Neural cell (in vitro differentiated cells): ENCODE measurements around the gene KCNAB1. TPM values are rescaled to one million over a fixed set of nuclear protein-coding genes. Genes with fewer than 3 reads are reported as not detected.

Experiments used
- H2AFZ ChIP-seq: fragments of 200-600, 300-800 bp; sonication (generic), shearing (Covaris generic); 2 replicates; pipeline ENCODE4 v1.6.0; 2014; ENCODE audit warnings: low read depth, mild to moderate bottlenecking, antibody characterized with exemption, low read length, moderate library complexity
- H3F3A ChIP-seq: fragments of 200-600 bp; shearing (Covaris generic); 2 replicates; pipeline ENCODE4 v1.6.1; 2016; ENCODE audit warnings: mild to moderate bottlenecking, moderate library complexity, mixed read lengths, antibody characterized with exemption, low read length; ENCODE audit not compliant: insufficient read depth, poor library complexity, severe bottlenecking
- H3K27ac ChIP-seq: fragments of 200-600, 300-800 bp; sonication (generic), shearing (Covaris generic); 2 replicates; pipeline ENCODE4 v1.5.1; 2014; ENCODE audit warnings: mild to moderate bottlenecking, low read length, moderate library complexity
- H3K27me3 ChIP-seq: fragments of 300-800, 200-600 bp; sonication (generic), shearing (Covaris generic); 2 replicates; pipeline ENCODE4 v1.6.0; 2014; ENCODE audit warnings: mild to moderate bottlenecking, low read depth, low read length, moderate library complexity; ENCODE audit not compliant: insufficient read depth
- H3K36me3 ChIP-seq: fragments of 300-800, 200-600 bp; sonication (generic), shearing (Covaris generic); 2 replicates; pipeline ENCODE4 v1.5.1; 2014; ENCODE audit warnings: mild to moderate bottlenecking, antibody characterized with exemption, low read length, moderate library complexity; ENCODE audit not compliant: insufficient read depth
- H3K4me2 ChIP-seq: fragments of 300-800, 200-600 bp; sonication (generic), shearing (Covaris generic); 2 replicates; pipeline ENCODE4 v1.6.0; 2014; ENCODE audit warnings: mild to moderate bottlenecking, low read length
- H3K4me3 ChIP-seq: fragments of 300-800, 200-600 bp; sonication (generic), shearing (Covaris generic); 2 replicates; pipeline ENCODE4 v1.5.1; 2014; ENCODE audit warnings: mild to moderate bottlenecking, low read length, moderate library complexity
- H3K79me2 ChIP-seq: fragments of 200-600 bp; shearing (Covaris generic); replicated peaks from 2 replicates; pipeline ENCODE4 v1.6.0; 2014; ENCODE audit warnings: mild to moderate bottlenecking, low read length, moderate library complexity; ENCODE audit not compliant: insufficient read depth
- H3K9ac ChIP-seq: fragments of 300-800, 200-600 bp; sonication (generic), shearing (Covaris generic); 2 replicates; pipeline ENCODE4 v1.6.1; 2016; ENCODE audit warnings: mild to moderate bottlenecking, low read length, mixed read lengths
- H3K9me2 ChIP-seq: fragments of 200-600 bp; shearing (Covaris generic); 2 replicates; pipeline ENCODE4 v1.6.1; 2016; ENCODE audit warnings: mild to moderate bottlenecking, low read length, mixed read lengths; ENCODE audit not compliant: insufficient read depth
- H3K9me3 ChIP-seq: fragments of 200-600, 300-800 bp; sonication (generic), shearing (Covaris generic); 2 replicates; pipeline ENCODE4 v1.6.1; 2016; ENCODE audit warnings: mild to moderate bottlenecking, mixed run types, low read length, moderate library complexity, mixed read lengths
- H4K20me1 ChIP-seq: fragments of 200-600 bp; shearing (Covaris generic); 2 replicates; pipeline ENCODE4 v1.6.1; 2016; ENCODE audit warnings: mild to moderate bottlenecking, mixed run types; ENCODE audit not compliant: insufficient read depth
- CTCF ChIP-seq: fragments of 450-650 bp; IDR thresholded peaks from 2 replicates; pipeline ENCODE4 v1.5.1; 2014; ENCODE audit warnings: antibody characterized with exemption, mild to moderate bottlenecking, moderate library complexity; ENCODE audit not compliant: poor library complexity, severe bottlenecking
- EP300 ChIP-seq: fragments of 450-650 bp; conservative IDR thresholded peaks from 2 replicates; pipeline ENCODE4 v1.6.1; 2014; ENCODE audit warnings: antibody characterized with exemption, mild to moderate bottlenecking, moderate library complexity; ENCODE audit not compliant: poor library complexity, severe bottlenecking
- EZH2 ChIP-seq: fragments of 200-600, 300-800 bp; shearing (Covaris generic), sonication (generic); IDR thresholded peaks from 2 replicates; pipeline ENCODE4 v1.6.1; 2014; ENCODE audit warnings: antibody characterized with exemption, low read length, borderline replicate concordance, mild to moderate bottlenecking; ENCODE audit not compliant: insufficient read depth, poor library complexity, severe bottlenecking
- MXI1 ChIP-seq: fragments of 450-650 bp; conservative IDR thresholded peaks from 2 replicates; pipeline ENCODE4 v1.6.1; 2014; ENCODE audit warnings: antibody characterized with exemption, mild to moderate bottlenecking; ENCODE audit not compliant: poor library complexity, severe bottlenecking
- POLR2AphosphoS5 ChIP-seq: IDR thresholded peaks from 2 replicates; pipeline ENCODE4 v1.6.1; 2012
- RAD21 ChIP-seq: fragments of 450-650 bp; conservative IDR thresholded peaks from 2 replicates; pipeline ENCODE4 v1.6.1; 2014; ENCODE audit warnings: antibody characterized with exemption, mild to moderate bottlenecking, moderate library complexity
- SMC3 ChIP-seq: fragments of 450-650 bp; conservative IDR thresholded peaks from 2 replicates; pipeline ENCODE4 v1.6.1; 2014; ENCODE audit warnings: antibody characterized with exemption, mild to moderate bottlenecking, moderate library complexity; ENCODE audit not compliant: poor library complexity
- TAF1 ChIP-seq: IDR thresholded peaks from 2 replicates; pipeline ENCODE4 v1.6.1; 2012; ENCODE audit warnings: low read depth
- polyA plus RNA-seq: library from polyadenylated mRNA; depleted of rRNA; stranded (reverse); fragments of >200 nt; gene quantifications from 2 replicates; pipeline ENCODE4 v1.2.3, GENCODE V29; 2014
- TF ChIP-seq, protein P1 (sequence below): IDR thresholded peaks from 2 replicates; pipeline ENCODE4 v1.6.1; 2012; ENCODE audit warnings: borderline replicate concordance

KCNAB1 gene
- polyA plus RNA-seq, 1 donor from 2014 or later, result 14.9 TPM

GRCh38 chr3:156316076-156316475 lies 195.7 kb downstream of the KCNAB1 start:
- Histone ChIP-seq H2AFZ (no peak overlapping the region), H3F3A (peaks cover 6% of the 10 kb centered on the region), H3K36me3 (no peaks in the 10 kb centered on the region), H3K9me3 (no peaks in the 10 kb centered on the region), H3K27ac (no peak overlapping the region), H3K4me2 (no peak overlapping the region), H3K9ac (no peak overlapping the region), H3K9me2 (no peaks in the 10 kb centered on the region), H3K27me3 (no peaks in the 10 kb centered on the region), H3K4me3 (no peak overlapping the region), H4K20me1 (no peaks in the 10 kb centered on the region), H3K79me2 (no peaks in the 10 kb centered on the region)
- TF ChIP-seq, protein P1, sequence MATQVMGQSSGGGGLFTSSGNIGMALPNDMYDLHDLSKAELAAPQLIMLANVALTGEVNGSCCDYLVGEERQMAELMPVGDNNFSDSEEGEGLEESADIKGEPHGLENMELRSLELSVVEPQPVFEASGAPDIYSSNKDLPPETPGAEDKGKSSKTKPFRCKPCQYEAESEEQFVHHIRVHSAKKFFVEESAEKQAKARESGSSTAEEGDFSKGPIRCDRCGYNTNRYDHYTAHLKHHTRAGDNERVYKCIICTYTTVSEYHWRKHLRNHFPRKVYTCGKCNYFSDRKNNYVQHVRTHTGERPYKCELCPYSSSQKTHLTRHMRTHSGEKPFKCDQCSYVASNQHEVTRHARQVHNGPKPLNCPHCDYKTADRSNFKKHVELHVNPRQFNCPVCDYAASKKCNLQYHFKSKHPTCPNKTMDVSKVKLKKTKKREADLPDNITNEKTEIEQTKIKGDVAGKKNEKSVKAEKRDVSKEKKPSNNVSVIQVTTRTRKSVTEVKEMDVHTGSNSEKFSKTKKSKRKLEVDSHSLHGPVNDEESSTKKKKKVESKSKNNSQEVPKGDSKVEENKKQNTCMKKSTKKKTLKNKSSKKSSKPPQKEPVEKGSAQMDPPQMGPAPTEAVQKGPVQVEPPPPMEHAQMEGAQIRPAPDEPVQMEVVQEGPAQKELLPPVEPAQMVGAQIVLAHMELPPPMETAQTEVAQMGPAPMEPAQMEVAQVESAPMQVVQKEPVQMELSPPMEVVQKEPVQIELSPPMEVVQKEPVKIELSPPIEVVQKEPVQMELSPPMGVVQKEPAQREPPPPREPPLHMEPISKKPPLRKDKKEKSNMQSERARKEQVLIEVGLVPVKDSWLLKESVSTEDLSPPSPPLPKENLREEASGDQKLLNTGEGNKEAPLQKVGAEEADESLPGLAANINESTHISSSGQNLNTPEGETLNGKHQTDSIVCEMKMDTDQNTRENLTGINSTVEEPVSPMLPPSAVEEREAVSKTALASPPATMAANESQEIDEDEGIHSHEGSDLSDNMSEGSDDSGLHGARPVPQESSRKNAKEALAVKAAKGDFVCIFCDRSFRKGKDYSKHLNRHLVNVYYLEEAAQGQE, result no peak
- no peak for TF ChIP-seq RAD21
- no peak for TF ChIP-seq SMC3
- TF ChIP-seq TAF1, result no peak
- TF ChIP-seq MXI1, result no peak
- no peak for TF ChIP-seq EZH2
- TF ChIP-seq CTCF, result no peak
- TF ChIP-seq EP300, result no peak
- no peak for TF ChIP-seq POLR2AphosphoS5

DNA sequence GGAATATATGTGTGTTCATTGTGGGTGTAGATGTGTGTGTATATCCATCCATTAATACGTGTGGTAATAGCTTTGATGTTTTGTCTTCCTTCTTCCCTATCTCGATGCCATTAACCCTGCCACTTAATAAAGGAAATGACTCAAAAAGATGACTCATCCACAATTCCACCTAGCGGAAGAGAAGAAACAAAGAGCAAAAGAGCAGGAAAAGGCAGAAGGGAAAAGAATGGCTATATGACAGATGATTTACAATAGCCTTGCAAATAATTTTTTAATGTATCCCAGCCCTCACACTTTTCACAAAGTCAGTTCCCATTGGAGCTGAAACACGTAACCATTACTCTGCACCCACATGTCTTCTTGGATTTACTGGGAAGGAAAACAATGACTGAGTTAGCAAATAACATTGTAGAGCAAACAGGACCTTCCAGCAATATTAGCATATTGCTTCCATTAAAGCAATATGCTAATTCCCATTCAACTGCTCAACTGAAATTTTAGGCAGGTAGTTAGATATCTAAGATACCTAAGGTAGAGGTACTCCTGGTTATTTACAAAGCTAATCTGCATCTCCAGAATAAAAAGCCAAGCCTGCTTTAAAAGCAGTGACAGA lies 197.2 kb downstream of the KCNAB1 start:
- no peaks in the 10 kb centered on the region for H3K36me3 ChIP-seq
- no peak overlapping the region for H2AFZ ChIP-seq
- H3F3A ChIP-seq, result no peaks in the 10 kb centered on the region
- TF ChIP-seq, protein P1, result no peak
- TF ChIP-seq MXI1, result no peak
- TF ChIP-seq POLR2AphosphoS5, result no peak
- no peak for TF ChIP-seq EP300
- no peak for TF ChIP-seq RAD21
- no peaks in the 10 kb centered on the region for H3K27me3 ChIP-seq
- H4K20me1 ChIP-seq, result no peaks in the 10 kb centered on the region
- H3K9ac ChIP-seq, result no peak overlapping the region
- H3K9me3 ChIP-seq, result no peaks in the 10 kb centered on the region
- no peaks in the 10 kb centered on the region for H3K79me2 ChIP-seq
- H3K27ac ChIP-seq, result no peak overlapping the region
- H3K4me2 ChIP-seq, result no peak overlapping the region
- no peaks in the 10 kb centered on the region for H3K9me2 ChIP-seq
- H3K4me3 ChIP-seq, result no peak overlapping the region
